Esophagus squamous epithelium (tissue), 4 donors: Measurements from ENCODE around the gene KCNK10.

Experiments
- CTCF ChIP-seq, 6 experiments: fragments of 450-650 bp in 4 of 6; fragments of 200-600 bp in 2 of 6; sonication (generic) in 2 of 6; IDR thresholded peaks; one replicate each; pipeline ENCODE4 v1.5.1; 2016 to 2019; ENCODE audit warnings: antibody characterized with exemption in 6 of 6, mild to moderate bottlenecking in 4 of 6, moderate library complexity in 4 of 6
- POLR2A ChIP-seq, 4 donors: fragments of 450-650 bp; IDR thresholded peaks; one replicate each; pipeline ENCODE4 v1.6.1; 2017; ENCODE audit warnings: antibody characterized with exemption in 4 of 4, mild to moderate bottlenecking in 4 of 4, moderate library complexity in 3 of 4

- TF ChIP-seq CTCF (IDR thresholded peaks at IDR 0.05) = no peak
- no peak for TF ChIP-seq POLR2A (IDR thresholded peaks at IDR 0.05)
Measured at GRCh38 chr14:88311780-88312179, 11.3 kb downstream of the KCNK10 start.
